ENCODE results near the gene NTRK3.

GRCh38 chr15:87901008-87901407 is 355.5 kb downstream of the NTRK3 start:
- TF ChIP-seq, protein P1, sequence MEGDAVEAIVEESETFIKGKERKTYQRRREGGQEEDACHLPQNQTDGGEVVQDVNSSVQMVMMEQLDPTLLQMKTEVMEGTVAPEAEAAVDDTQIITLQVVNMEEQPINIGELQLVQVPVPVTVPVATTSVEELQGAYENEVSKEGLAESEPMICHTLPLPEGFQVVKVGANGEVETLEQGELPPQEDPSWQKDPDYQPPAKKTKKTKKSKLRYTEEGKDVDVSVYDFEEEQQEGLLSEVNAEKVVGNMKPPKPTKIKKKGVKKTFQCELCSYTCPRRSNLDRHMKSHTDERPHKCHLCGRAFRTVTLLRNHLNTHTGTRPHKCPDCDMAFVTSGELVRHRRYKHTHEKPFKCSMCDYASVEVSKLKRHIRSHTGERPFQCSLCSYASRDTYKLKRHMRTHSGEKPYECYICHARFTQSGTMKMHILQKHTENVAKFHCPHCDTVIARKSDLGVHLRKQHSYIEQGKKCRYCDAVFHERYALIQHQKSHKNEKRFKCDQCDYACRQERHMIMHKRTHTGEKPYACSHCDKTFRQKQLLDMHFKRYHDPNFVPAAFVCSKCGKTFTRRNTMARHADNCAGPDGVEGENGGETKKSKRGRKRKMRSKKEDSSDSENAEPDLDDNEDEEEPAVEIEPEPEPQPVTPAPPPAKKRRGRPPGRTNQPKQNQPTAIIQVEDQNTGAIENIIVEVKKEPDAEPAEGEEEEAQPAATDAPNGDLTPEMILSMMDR (IDR thresholded peaks at IDR 0.05) = no peak
- no peak for TF ChIP-seq POLR2A (IDR thresholded peaks at IDR 0.05)
